GM23338 (cell line): ENCODE measurements around the gene NDRG2. TPM values are rescaled to one million over a fixed set of nuclear protein-coding genes. Genes with fewer than 3 reads are reported as not detected.

Experiments used
- ATAC-seq: fragments of 200-7000 bp; cut with Tn5 transposase; 3 replicates; pipeline ENCODE4 v1.9.1; 2020
- DNase-seq: peaks from one replicate; pipeline ENCODE4 v3.0.0-alpha.2; 2015; ENCODE audit warnings: low spot score
- H2AFZ ChIP-seq: fragments of 200-600 bp; sonication (generic); 2 replicates; pipeline ENCODE4 v1.8.0; 2016; ENCODE audit warnings: antibody characterized with exemption, mild to moderate bottlenecking, moderate library complexity
- H3F3A ChIP-seq: fragments of 200-600 bp; sonication (generic); replicated peaks from 2 replicates; pipeline ENCODE4 v1.8.0; 2017; ENCODE audit warnings: antibody characterized with exemption, mixed run types, low read depth
- H3K27ac ChIP-seq: fragments of 200-600 bp; sonication (generic); 2 replicates; pipeline ENCODE4 v1.6.1; 2016; ENCODE audit warnings: low read depth
- H3K27me3 ChIP-seq: fragments of 200-600 bp; sonication (generic); 2 replicates; pipeline ENCODE4 v1.8.0; 2016; ENCODE audit warnings: mild to moderate bottlenecking, mixed run types, moderate library complexity; ENCODE audit not compliant: insufficient read depth
- H3K36me3 ChIP-seq: fragments of 200-600 bp; sonication (generic); 2 replicates; pipeline ENCODE4 v1.8.0; 2016; ENCODE audit warnings: mild to moderate bottlenecking; ENCODE audit not compliant: insufficient read depth
- H3K4me1 ChIP-seq: fragments of 200-600 bp; sonication (generic); 2 replicates; pipeline ENCODE4 v1.8.0; 2016; ENCODE audit warnings: mild to moderate bottlenecking, moderate library complexity; ENCODE audit not compliant: insufficient read depth
- H3K4me2 ChIP-seq: fragments of 200-600 bp; sonication (generic); 2 replicates; pipeline ENCODE4 v1.7.1; 2017; ENCODE audit warnings: mixed run types
- H3K4me3 ChIP-seq: fragments of 200-600 bp; sonication (generic); 2 replicates; pipeline ENCODE4 v1.6.1; 2016; ENCODE audit warnings: mixed run types
- H3K79me2 ChIP-seq: fragments of 200-600 bp; sonication (generic); replicated peaks from 2 replicates; pipeline ENCODE4 v1.8.0; 2017; ENCODE audit warnings: mild to moderate bottlenecking; ENCODE audit not compliant: insufficient read depth
- H3K9me2 ChIP-seq: fragments of 200-600 bp; sonication (generic); 2 replicates; pipeline ENCODE4 v1.8.0; 2017; ENCODE audit not compliant: insufficient read depth
- H4K20me1 ChIP-seq: fragments of 200-600 bp; sonication (generic); replicated peaks from 2 replicates; pipeline ENCODE4 v1.8.0; 2017; ENCODE audit warnings: mild to moderate bottlenecking; ENCODE audit not compliant: insufficient read depth
- H3K27ac Mint-ChIP-seq: 2 replicates; pipeline ENCODE4 v1.8.0; 2020; ENCODE audit warnings: inconsistent platforms, mild to moderate bottlenecking, moderate library complexity, mixed read lengths
- H3K27me3 Mint-ChIP-seq: 3 replicates; pipeline ENCODE4 v1.8.0; 2022; ENCODE audit warnings: low read depth, mild to moderate bottlenecking, moderate library complexity, mixed read lengths, inconsistent platforms; ENCODE audit not compliant: insufficient read depth, poor library complexity
- H3K36me3 Mint-ChIP-seq: 3 replicates; pipeline ENCODE4 v1.8.0; 2021; ENCODE audit warnings: low read depth, mild to moderate bottlenecking, inconsistent platforms, moderate library complexity, mixed read lengths
- H3K4me1 Mint-ChIP-seq: 3 replicates; pipeline ENCODE4 v1.8.0; 2020; ENCODE audit warnings: mild to moderate bottlenecking, inconsistent platforms, mixed read lengths
- H3K4me3 Mint-ChIP-seq: 3 replicates; pipeline ENCODE4 v1.8.0; 2021; ENCODE audit warnings: moderate library complexity, mild to moderate bottlenecking, inconsistent platforms, mixed read lengths
- H3K9me3 Mint-ChIP-seq: 3 replicates; pipeline ENCODE4 v1.8.0; 2020; ENCODE audit warnings: moderate library complexity, mild to moderate bottlenecking, inconsistent platforms, mixed read lengths
- POLR2AphosphoS5 ChIP-seq: IDR thresholded peaks from 2 replicates; pipeline ENCODE4 v1.6.1; 2016; ENCODE audit warnings: antibody characterized with exemption, low read depth
- polyA plus RNA-seq: library from polyadenylated mRNA; unstranded; fragments of >200 nt; fragmentation: Nextera tagmentation; extraction: Ambion mirVana; gene quantifications from 2 replicates; pipeline ENCODE4 v1.2.1, GENCODE V29; 2016
- total RNA-seq: library from RNA; depleted of rRNA; stranded (reverse); fragments of >200 nt; shearing (Covaris generic); gene quantifications from 2 replicates; pipeline ENCODE4 v1.2.3, GENCODE V29; 2014
- TF ChIP-seq, protein P1 (sequence below): fragments of 250-450 bp; sonication (Bioruptor Pico); IDR thresholded peaks from 2 replicates; pipeline ENCODE4 v1.5.0; 2020; ENCODE audit warnings: mild to moderate bottlenecking, moderate library complexity

The NDRG2 gene
- total and polyA plus RNA-seq, 2 experiments from 2014 or later, result 8.8 to 20.6 TPM

GRCh38 chr14:21025371-21026273 is 761 bp upstream of the NDRG2 start:
- DNase-seq (peak; percentile 85), ATAC-seq (peak; percentile 69)
- Histone ChIP-seq H3K36me3 (no peaks in the 10 kb centered on the region), H3K9me2 (peaks cover 2% of the 10 kb centered on the region; the same call in 1 of the 2 replicates), H3K4me1 (peaks cover 31% of the 10 kb centered on the region), H3K27me3 (peaks cover 30% of the 10 kb centered on the region), H3K27ac (peak overlapping the region; percentile 94), H3K79me2 (no peaks in the 10 kb centered on the region; the same call in 1 of the 2 replicates), H3K4me2 (peak overlapping the region; percentile 97), H2AFZ (peak overlapping the region; percentile 91; the same call in 1 of the 2 replicates), H4K20me1 (no peaks in the 10 kb centered on the region), H3F3A (peaks cover 7% of the 10 kb centered on the region; the same call in 1 of the 2 replicates), H3K4me3 (peak overlapping the region; percentile 70)
- no peaks in the 10 kb centered on the region; the same call in 2 of the 3 replicates for H3K9me3 Mint-ChIP-seq
- H3K4me1 Mint-ChIP-seq, result peaks cover 39% of the 10 kb centered on the region
- H3K27ac Mint-ChIP-seq, result peak overlapping the region; percentile 91
- peaks cover 28% of the 10 kb centered on the region for H3K27me3 Mint-ChIP-seq
- peak overlapping the region; percentile 91 for H3K4me3 Mint-ChIP-seq
- peaks cover 15% of the 10 kb centered on the region for H3K36me3 Mint-ChIP-seq
- TF ChIP-seq POLR2AphosphoS5, result peak; percentile 41; the same call in 1 of the 2 replicates
- TF ChIP-seq, protein P1, sequence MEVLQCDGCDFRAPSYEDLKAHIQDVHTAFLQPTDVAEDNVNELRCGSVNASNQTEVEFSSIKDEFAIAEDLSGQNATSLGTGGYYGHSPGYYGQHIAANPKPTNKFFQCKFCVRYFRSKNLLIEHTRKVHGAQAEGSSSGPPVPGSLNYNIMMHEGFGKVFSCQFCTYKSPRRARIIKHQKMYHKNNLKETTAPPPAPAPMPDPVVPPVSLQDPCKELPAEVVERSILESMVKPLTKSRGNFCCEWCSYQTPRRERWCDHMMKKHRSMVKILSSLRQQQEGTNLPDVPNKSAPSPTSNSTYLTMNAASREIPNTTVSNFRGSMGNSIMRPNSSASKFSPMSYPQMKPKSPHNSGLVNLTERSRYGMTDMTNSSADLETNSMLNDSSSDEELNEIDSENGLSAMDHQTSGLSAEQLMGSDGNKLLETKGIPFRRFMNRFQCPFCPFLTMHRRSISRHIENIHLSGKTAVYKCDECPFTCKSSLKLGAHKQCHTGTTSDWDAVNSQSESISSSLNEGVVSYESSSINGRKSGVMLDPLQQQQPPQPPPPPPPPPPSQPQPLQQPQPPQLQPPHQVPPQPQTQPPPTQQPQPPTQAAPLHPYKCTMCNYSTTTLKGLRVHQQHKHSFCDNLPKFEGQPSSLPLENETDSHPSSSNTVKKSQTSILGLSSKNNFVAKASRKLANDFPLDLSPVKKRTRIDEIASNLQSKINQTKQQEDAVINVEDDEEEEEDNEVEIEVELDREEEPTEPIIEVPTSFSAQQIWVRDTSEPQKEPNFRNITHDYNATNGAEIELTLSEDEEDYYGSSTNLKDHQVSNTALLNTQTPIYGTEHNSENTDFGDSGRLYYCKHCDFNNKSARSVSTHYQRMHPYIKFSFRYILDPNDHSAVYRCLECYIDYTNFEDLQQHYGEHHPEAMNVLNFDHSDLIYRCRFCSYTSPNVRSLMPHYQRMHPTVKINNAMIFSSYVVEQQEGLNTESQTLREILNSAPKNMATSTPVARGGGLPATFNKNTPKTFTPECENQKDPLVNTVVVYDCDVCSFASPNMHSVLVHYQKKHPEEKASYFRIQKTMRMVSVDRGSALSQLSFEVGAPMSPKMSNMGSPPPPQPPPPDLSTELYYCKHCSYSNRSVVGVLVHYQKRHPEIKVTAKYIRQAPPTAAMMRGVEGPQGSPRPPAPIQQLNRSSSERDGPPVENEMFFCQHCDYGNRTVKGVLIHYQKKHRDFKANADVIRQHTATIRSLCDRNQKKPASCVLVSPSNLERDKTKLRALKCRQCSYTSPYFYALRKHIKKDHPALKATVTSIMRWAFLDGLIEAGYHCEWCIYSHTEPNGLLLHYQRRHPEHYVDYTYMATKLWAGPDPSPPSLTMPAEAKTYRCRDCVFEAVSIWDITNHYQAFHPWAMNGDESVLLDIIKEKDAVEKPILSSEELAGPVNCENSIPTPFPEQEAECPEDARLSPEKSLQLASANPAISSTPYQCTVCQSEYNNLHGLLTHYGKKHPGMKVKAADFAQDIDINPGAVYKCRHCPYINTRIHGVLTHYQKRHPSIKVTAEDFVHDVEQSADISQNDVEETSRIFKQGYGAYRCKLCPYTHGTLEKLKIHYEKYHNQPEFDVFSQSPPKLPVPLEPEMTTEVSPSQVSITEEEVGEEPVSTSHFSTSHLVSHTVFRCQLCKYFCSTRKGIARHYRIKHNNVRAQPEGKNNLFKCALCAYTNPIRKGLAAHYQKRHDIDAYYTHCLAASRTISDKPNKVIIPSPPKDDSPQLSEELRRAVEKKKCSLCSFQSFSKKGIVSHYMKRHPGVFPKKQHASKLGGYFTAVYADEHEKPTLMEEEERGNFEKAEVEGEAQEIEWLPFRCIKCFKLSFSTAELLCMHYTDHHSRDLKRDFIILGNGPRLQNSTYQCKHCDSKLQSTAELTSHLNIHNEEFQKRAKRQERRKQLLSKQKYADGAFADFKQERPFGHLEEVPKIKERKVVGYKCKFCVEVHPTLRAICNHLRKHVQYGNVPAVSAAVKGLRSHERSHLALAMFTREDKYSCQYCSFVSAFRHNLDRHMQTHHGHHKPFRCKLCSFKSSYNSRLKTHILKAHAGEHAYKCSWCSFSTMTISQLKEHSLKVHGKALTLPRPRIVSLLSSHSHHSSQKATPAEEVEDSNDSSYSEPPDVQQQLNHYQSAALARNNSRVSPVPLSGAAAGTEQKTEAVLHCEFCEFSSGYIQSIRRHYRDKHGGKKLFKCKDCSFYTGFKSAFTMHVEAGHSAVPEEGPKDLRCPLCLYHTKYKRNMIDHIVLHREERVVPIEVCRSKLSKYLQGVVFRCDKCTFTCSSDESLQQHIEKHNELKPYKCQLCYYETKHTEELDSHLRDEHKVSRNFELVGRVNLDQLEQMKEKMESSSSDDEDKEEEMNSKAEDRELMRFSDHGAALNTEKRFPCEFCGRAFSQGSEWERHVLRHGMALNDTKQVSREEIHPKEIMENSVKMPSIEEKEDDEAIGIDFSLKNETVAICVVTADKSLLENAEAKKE (CRISPR knock-in tag), result no peak
